Motor neuron (in vitro differentiated cells): ENCODE data around the gene MIEF1. TPM values are rescaled to one million over a fixed set of nuclear protein-coding genes. Genes with fewer than 3 reads are reported as not detected.
A peak's percentile ranks its signal among the peaks of the same experiment; 100 is the strongest.

Experiments used
- ATAC-seq, 8 experiments: fragments of 200-7000 bp; cut with Tn5 transposase; replicated peaks in 6 of 8; 2 replicates each; pipeline ENCODE4 v1.8.0; 2021; ENCODE audit warnings: mild to moderate bottlenecking in 8 of 8, moderate library complexity in 8 of 8
- H3K27ac ChIP-seq, 2 donors: fragments of 250-450 bp; sonication (Bioruptor Pico); 2 replicates each; pipeline ENCODE4 v1.9.0; 2021; ENCODE audit warnings: antibody characterized with exemption in 2 of 2, mild to moderate bottlenecking in 2 of 2, moderate library complexity in 1 of 2
- H3K4me1 ChIP-seq, 2 donors: fragments of 250-450 bp; sonication (Bioruptor Pico); replicated peaks in 1 of 2; 2 replicates each; pipeline ENCODE4 v1.6.1; 2021; ENCODE audit warnings: antibody characterized with exemption in 2 of 2, mild to moderate bottlenecking in 2 of 2, moderate library complexity in 1 of 2
- H3K4me3 ChIP-seq, 5 donors: fragments of 250-450 bp; sonication (Bioruptor Pico); 2 replicates each; pipeline ENCODE4 v1.9.0; 2021; ENCODE audit warnings: antibody characterized with exemption in 5 of 5, mild to moderate bottlenecking in 5 of 5, moderate library complexity in 4 of 5
- WGBS, 10 experiments: fragments of 450-650 bp; shearing (Covaris generic); methylation state at CpG; one replicate each; pipeline ENCODE4 v1.0.0; 2022; 5-methylcytosine and 5-hydroxymethylcytosine counted together
- in situ Hi-C, 9 experiments: fragments of 400-800 bp; cut with MboI; loops; one replicate each; pipeline ENCODE4 v1.15.0; 2021; ENCODE audit warnings: low sequenced_read_pairs in 9 of 9, low pct_unique_long_range_greater_than_20kb in 2 of 9; ENCODE audit not compliant: unreplicated experiment in 9 of 9
- total RNA-seq, 8 experiments: library from RNA; unstranded; fragments of 300-600 nt; gene quantifications; 2 replicates each; pipeline versions ENCODE4 v1.2.3 to v1.2.4, GENCODE V29; 2022

MIEF1 gene
- total RNA-seq, 8 experiments from 2014 or later = 20.9 to 38.8 (median 29.2) TPM

DNA sequence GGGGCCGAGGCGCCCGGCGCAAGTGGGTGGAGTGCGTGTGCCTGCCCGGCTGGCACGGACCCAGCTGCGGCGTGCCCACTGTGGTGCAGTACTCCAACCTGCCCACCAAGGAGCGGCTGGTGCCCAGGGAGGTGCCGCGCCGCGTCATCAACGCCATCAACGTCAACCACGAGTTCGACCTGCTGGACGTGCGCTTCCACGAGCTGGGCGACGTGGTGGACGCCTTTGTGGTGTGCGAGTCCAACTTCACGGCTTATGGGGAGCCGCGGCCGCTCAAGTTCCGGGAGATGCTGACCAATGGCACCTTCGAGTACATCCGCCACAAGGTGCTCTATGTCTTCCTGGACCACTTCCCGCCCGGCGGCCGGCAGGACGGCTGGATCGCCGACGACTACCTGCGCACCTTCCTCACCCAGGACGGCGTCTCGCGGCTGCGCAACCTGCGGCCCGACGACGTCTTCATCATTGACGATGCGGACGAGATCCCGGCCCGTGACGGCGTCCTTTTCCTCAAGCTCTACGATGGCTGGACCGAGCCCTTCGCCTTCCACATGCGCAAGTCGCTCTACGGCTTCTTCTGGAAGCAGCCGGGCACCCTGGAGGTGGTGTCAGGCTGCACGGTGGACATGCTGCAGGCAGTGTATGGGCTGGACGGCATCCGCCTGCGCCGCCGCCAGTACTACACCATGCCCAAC is 14.1 kb upstream of the MIEF1 start:
- no peak overlapping the region for H3K4me3 ChIP-seq
- no peak for ATAC-seq
- no peak overlapping the region for H3K27ac ChIP-seq
- WGBS, 10 experiments = 91 to 100% (median 100%) methylated on average over 1 to 36 of the region's 70 CpGs; no CpG with 5 or more reads in 5 of the 10 experiments
- in situ Hi-C loops = loop anchor here in 1 of 9 experiments (25.0 kb wide), 1 partner anchor 326 kb away; the partner anchor contains the start of gene CBX7
- H3K4me1 ChIP-seq = peaks cover 0 to 5% of the 10 kb centered on the region in 2 donors

DNA sequence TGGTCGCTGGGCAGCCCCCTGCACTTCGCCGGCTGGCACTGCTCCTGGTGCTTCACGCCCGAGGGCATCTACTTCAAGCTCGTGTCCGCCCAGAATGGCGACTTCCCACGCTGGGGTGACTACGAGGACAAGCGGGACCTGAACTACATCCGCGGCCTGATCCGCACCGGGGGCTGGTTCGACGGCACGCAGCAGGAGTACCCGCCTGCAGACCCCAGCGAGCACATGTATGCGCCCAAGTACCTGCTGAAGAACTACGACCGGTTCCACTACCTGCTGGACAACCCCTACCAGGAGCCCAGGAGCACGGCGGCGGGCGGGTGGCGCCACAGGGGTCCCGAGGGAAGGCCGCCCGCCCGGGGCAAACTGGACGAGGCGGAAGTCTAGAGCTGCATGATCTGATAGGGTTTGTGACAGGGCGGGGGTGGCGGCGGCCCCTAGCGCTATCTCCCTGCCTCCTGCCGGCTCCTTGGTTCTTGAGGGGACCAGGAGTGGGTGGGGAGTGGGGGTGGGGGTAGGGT is 13.5 kb upstream of the MIEF1 start:
- Histone ChIP-seq H3K27ac (no peak overlapping the region), H3K4me3 (no peak overlapping the region), H3K4me1 (peaks cover 0 to 5% of the 10 kb centered on the region in 2 donors)
- in situ Hi-C loops = loop anchor here in 1 of 9 experiments (25.0 kb wide), 1 partner anchor 326 kb away; the partner anchor contains the start of gene CBX7
- ATAC-seq = no peak
- WGBS, 10 experiments = 94 to 100% (median 100%) methylated on average over 1 to 13 of the region's 39 CpGs; no CpG with 5 or more reads in 7 of the 10 experiments

DNA sequence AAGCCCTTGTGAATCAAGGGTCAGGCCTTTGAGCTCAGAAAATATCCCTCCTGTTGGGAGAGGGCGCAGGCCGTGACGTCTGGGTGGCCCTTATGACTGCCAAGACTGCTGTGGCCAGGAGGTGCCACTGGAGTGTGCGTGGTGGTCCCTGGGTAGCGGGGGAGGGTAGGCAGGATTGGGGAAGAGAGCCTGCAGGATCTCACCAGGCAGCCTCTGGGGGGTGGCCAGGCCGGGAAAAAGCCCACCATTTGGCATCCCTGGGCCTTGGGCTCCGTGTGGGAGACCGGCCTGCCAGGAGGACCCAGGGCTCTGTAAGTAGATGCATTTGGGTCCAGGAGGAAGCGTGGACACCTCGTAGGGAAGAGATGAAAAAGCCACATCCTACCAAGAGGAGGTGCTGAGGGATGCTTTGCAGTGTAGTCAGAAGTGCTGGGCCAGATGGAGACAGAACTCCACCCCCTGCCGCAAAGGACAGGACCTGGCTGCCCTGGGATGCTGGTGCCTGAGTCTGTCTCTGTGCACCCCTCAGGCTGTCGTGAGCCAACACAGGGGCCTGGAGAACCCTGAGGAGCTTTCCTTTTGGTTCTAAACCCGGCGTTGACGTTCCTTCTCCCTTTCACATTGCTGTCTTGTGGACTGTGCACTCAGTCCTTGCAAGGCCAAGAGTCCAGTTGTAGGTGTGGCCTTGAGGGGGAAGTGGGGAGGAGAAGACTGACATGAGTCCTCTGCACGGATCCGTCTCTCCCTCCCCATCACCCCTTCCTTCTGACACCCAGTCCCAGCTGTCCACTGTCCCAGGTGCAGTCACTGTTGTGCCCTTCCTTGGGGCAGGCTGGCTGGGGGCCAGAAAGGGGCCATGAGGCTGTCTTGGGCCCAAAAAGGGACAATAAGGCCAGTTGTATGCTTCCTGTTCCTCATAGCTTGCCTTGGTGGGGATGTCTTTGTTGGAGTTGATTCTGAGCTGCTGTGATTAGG is 12.7 kb upstream of the MIEF1 start:
- WGBS, 10 experiments = 10 to 100% (median 80%) methylated on average over 1 to 5 of the region's 17 CpGs; no CpG with 5 or more reads in 3 of the 10 experiments
- in situ Hi-C loops = loop anchor here in 1 of 9 experiments (25.0 kb wide), 1 partner anchor 327 kb away; the partner anchor contains the start of gene CBX7
- Histone ChIP-seq H3K4me3 (no peak overlapping the region), H3K4me1 (peaks cover 0 to 5% of the 10 kb centered on the region in 2 donors), H3K27ac (no peak overlapping the region)
- ATAC-seq = no peak

DNA sequence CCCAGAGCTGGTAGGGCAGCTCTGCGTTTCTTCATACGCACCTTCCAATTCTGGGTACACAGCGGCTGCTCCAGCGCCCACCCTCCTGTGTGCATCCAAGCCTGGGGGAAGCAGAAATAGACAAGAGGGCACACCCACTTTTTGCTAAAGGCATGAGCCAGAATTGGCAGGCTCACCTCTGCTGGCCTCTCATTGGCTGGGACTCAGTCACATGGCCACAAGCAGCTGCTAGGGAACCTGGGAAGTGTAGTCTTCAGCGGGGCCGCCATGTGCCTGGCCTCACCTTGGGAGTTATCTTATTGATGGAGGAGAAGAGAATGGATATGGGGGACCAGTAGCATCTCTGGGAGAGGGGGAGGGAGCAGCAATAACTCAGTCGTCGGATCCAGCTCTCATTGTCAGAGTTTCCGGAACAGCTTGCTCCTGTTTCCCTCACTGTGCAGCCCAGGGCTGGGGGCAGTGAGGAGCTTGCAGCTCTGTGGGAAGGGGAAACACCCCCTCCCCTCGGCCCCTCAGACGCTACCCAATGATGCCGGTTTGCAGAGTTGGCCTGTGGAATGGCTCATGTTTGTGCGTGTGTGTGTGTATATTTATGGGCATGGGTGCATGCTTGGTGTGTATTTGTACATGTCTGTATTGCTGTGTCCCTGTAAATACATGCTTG is 11.8 kb upstream of the MIEF1 start:
- peak; percentile 53 to 92 (median 82) for ATAC-seq
- 0 to 53% (median 32%) methylated on average over 2 to 8 of the region's 13 CpGs; no CpG with 5 or more reads in 4 of the 10 experiments for WGBS, 10 experiments
- Histone ChIP-seq H3K4me1 (peaks cover 0 to 5% of the 10 kb centered on the region in 2 donors), H3K4me3 (no peak overlapping the region), H3K27ac (no peak overlapping the region)
- in situ Hi-C loops = loop anchor here in 1 of 9 experiments (25.0 kb wide), 1 partner anchor 328 kb away; the partner anchor contains the start of gene CBX7

DNA sequence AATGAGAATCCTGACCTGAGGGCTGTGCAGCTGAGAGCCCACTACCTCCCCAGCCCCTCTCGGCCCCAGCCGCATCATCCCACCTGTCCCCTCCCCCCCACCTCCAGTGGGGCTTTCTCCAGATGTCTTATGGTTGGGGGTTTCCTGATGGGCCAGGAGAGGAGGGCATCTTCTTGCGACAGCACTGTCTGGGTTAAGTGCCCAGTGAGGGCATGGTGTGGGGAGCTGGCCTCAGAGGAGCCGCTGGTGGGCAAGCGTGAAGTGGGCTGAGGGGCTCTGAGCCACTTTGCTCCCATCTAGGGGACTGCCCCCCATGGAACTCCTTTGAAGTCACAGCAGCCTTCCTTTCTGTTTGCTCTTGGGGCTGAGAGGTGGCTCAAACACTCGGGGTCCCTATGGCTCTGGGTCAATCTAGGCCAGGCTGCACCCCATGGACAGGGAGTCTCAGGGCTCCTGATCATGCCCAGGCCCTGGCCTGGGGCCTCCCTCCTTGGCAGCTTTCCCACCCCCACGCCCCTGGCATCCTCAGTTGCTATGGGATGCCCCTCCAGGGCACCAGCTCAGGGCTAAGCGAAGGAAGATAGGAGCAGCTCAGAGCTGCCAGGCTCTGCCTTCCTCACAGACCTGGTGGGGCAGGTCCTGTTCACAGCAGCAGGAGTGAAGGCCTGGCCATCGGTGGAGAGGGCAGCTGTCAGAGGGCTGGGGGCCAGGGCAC is 11.0 kb upstream of the MIEF1 start:
- Histone ChIP-seq H3K4me1 (peaks cover 0 to 5% of the 10 kb centered on the region in 2 donors), H3K27ac (no peak overlapping the region), H3K4me3 (no peak overlapping the region)
- in situ Hi-C loops = loop anchor here in 1 of 9 experiments (25.0 kb wide), 1 partner anchor 329 kb away; the partner anchor contains the start of gene CBX7
- no peak for ATAC-seq
- 57 to 60% (median 60%) methylated on average over 1 to 2 of the region's 9 CpGs; no CpG with 5 or more reads in 7 of the 10 experiments for WGBS, 10 experiments

DNA sequence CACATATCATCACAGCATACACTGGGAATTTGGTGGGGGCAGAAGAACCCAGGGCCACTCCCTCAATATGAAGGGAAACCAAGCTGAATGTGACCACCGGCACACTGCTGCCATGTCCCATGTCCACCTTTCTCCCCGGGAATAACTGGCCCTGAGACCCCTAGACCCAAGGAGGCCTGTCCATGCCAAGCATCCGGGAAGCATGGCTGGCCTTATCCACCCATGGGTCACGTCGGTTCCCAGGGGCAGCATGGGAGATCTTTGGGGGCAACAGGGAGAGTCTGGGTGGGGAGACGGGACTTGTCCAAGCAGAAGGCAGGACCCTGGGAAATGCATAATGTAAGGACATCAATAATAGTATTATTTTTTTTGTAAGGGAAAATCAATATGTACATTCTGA is 10.4 kb upstream of the MIEF1 start:
- in situ Hi-C loops = loop anchor here in 1 of 9 experiments (25.0 kb wide), 1 partner anchor 329 kb away; the partner anchor contains the start of gene CBX7
- Histone ChIP-seq H3K4me1 (peaks cover 0 to 7% of the 10 kb centered on the region in 2 donors), H3K4me3 (no peak overlapping the region), H3K27ac (no peak overlapping the region)
- no peak for ATAC-seq
- 0 to 73% (median 69%) methylated on average over 1 to 6 of the region's 6 CpGs; no CpG with 5 or more reads in 7 of the 10 experiments for WGBS, 10 experiments

DNA sequence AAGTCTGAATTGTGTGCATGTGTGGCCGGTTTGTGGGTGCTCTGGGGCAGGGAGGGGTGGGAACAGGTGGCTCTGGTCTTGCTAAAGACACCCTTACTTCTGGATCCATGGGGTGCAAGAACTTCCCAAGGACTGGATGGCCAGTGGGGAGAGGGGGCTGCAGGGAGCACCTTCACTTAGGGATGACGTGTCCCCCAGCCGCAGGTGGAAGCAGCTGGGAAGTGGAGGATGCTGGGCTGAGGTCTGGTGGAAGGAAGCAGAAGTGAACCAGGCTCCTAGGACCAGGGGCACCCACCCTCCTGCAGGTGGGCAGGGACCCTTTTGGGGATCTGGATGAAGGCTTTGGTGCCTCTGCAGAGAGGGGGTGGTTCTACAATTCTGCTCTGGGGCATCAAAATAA is 9.9 kb upstream of the MIEF1 start:
- peaks cover 0 to 8% of the 10 kb centered on the region in 2 donors for H3K4me1 ChIP-seq
- ATAC-seq = no peak
- WGBS, 10 experiments = 82 to 100% (median 83%) methylated on average over 1 to 3 of the region's 3 CpGs; no CpG with 5 or more reads in 7 of the 10 experiments
- no peak overlapping the region for H3K27ac ChIP-seq
- in situ Hi-C loops = loop anchor here in 1 of 9 experiments (25.0 kb wide), 1 partner anchor 330 kb away; the partner anchor contains the start of gene CBX7
- no peak overlapping the region for H3K4me3 ChIP-seq

DNA sequence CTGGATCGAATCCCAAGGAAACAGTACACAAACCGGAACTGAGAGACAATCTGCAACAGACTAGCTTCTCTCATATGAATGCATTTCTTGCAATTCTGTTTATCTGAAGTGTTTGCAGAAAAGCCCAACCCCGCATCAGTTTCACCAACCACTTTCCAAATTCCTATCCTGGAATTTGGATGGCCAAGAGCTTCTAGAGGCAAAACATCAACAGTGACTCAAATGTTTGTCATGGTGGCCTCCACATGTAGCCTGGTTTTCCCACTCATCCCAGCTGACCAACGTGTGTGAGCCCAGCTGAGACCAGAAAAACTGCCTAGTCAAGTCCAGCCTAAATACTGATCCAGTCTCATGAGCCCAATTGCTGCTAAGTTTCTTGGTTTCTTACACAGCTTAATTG is 8.3 kb upstream of the MIEF1 start:
- Histone ChIP-seq H3K4me3 (no peak overlapping the region), H3K4me1 (peaks cover 0 to 13% of the 10 kb centered on the region in 2 donors), H3K27ac (no peak overlapping the region)
- in situ Hi-C loops = loop anchor here in 1 of 9 experiments (25.0 kb wide), 1 partner anchor 331 kb away; the partner anchor contains the start of gene CBX7
- WGBS, 10 experiments = 0 to 83% (median 67%) methylated on average over 1 to 3 of the region's 4 CpGs; no CpG with 5 or more reads in 1 of the 10 experiments
- no peak for ATAC-seq

DNA sequence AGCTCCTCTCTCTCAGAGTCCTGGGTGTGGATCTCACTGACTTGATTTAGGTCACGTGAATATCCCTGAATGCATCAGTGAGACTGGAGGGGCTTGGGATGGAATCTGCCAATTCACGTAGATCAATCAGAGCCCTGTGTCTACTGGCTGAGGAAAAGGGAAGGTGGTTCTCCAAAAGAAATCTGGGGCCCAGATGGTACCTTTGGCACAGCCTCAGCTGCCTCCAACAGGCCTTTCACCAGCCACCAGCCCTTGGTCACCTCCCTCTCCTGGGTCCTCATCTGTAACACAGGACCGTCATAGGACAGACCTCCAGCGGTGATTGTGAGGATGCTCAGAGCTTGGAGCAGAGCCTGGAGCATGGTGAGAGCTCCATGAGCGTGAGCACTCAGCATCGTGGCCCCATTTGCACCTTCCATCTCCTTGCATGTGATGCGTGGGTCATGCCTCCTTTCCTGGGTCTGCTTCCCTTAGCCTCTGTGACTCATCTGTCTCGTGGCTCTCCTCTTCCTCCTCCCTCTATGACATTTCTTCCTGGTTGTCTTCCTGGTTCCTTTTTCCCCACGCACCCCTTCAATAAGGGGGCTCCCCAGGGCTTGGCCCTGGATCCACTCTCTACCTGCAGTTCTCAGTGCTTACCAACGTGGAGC is 7.5 kb upstream of the MIEF1 start:
- in situ Hi-C loops = loop anchor here in 1 of 9 experiments (25.0 kb wide), 1 partner anchor 332 kb away; the partner anchor contains the start of gene CBX7
- Histone ChIP-seq H3K4me3 (no peak overlapping the region), H3K4me1 (peaks cover 0 to 15% of the 10 kb centered on the region in 2 donors), H3K27ac (no peak overlapping the region)
- ATAC-seq = no peak
- WGBS, 10 experiments = 38 to 100% (median 77%) methylated on average over 1 to 7 of the region's 10 CpGs; no CpG with 5 or more reads in 2 of the 10 experiments

DNA sequence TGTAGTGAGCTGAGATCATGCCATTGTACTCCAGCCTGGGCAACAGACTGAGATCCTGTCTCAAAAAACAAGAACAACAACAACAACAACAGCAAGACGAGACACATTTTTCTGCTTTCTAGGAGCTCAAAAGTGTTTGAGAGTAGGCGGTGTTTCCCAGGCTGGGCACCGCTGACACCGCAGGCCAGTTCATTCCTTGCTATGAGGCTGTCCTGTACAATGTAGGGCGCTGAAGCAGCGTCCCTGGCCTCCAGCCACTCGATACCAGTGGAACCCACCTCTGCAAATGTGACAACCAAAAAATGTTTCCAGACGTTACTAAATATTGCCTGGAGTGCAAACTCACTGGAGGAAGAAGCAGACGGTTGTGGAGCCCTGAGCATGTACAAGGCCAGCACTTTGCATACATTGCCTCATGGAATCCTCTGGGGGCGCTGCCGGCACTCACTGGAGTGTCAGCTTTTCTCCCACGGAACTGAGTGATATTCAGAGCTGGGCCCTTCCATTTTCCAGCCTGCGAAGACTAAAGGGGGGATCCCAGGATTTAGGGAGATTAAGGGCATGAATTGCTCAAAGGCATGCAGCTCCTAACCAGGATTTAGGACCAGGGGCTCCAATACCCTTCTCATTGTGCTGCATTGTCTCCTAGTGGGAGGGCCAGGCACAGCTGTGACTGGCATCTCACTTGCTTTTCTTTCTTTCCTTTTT is 5.8 kb upstream of the MIEF1 start:
- WGBS, 10 experiments = 0 to 44% (median 27%) methylated on average over 2 to 7 of the region's 13 CpGs; no CpG with 5 or more reads in 6 of the 10 experiments
- in situ Hi-C loops = loop anchor here in 1 of 9 experiments (25.0 kb wide), 1 partner anchor 334 kb away; the partner anchor contains the start of gene CBX7
- H3K27ac ChIP-seq = peak overlapping the region in 1 of 2 donors; percentile 54

More for the DNA sequence above, 5.8 kb upstream of the MIEF1 start:
- Histone ChIP-seq H3K4me3 (no peak overlapping the region), H3K4me1 (peaks cover under 1 to 13% of the 10 kb centered on the region in 2 donors)
- peak; percentile 75 to 94 (median 86) for ATAC-seq
